ENCODE measurements around the gene FMO3. TPM values are rescaled to one million over a fixed set of nuclear protein-coding genes. Genes with fewer than 3 reads are reported as not detected.

The FMO3 gene
- total RNA-seq, 2 experiments from 2014 or later = not detected

GRCh38 chr1:171142416-171143385 lies 52.0 kb downstream of the FMO3 start:
- H3K36me3 ChIP-seq (ENCODE audit: insufficient read depth, low read length) = no peaks in the 10 kb centered on the region
- H3K4me1 ChIP-seq (ENCODE audit: insufficient read depth, low read length, poor library complexity, severe bottlenecking) = no peaks in the 10 kb centered on the region
- ChIA-PET CTCF (ENCODE audit: unreplicated experiment) (no interaction called here), POLR2A (interaction anchor here (0.7 kb wide), 1 partner anchor 26 kb away, joined by 4 read pairs; no protein-coding TSS in a partner anchor)
- no peaks in the 10 kb centered on the region for H3K79me2 ChIP-seq (ENCODE audit: insufficient read depth, low read depth, low read length)
- H3K9me3 ChIP-seq (ENCODE audit: low read length) = no peaks in the 10 kb centered on the region
- H3K4me2 ChIP-seq (ENCODE audit: low read length) = no peak overlapping the region
- no peak overlapping the region for H2AFZ ChIP-seq (ENCODE audit: low read length)
- H3K27ac ChIP-seq (ENCODE audit: low read depth, low read length, poor library complexity, severe bottlenecking) = no peak overlapping the region
- DNase-seq (ENCODE audit: low spot score) = no peak
- intact Hi-C loops (cut with micrococcal nuclease; ENCODE audit: unreplicated experiment) = no loop called here
- no TSS peak for BruUV-seq (replicated peaks)
- no peak overlapping the region for H3K4me3 ChIP-seq (ENCODE audit: low read depth, low read length, poor library complexity, severe bottlenecking)
- H3K9me2 ChIP-seq (ENCODE audit: insufficient read depth, low read length) = no peaks in the 10 kb centered on the region
- no peaks in the 10 kb centered on the region for H4K20me1 ChIP-seq (ENCODE audit: insufficient read depth, low read length)
- no peak for TF ChIP-seq CTCF (conservative IDR thresholded peaks at IDR 0.05; ENCODE audit: low read length)
- TF ChIP-seq EZH2phosphoT487 (IDR thresholded peaks at IDR 0.05; ENCODE audit: borderline replicate concordance, low read depth, low read length) = no peak

GRCh38 chr1:171150156-171150555 lies 59.5 kb downstream of the FMO3 start:
- no peaks in the 10 kb centered on the region for H3K79me2 ChIP-seq (ENCODE audit: insufficient read depth, low read depth, low read length)
- H3K9me2 ChIP-seq (ENCODE audit: insufficient read depth, low read length) = no peaks in the 10 kb centered on the region
- H4K20me1 ChIP-seq (ENCODE audit: insufficient read depth, low read length) = no peaks in the 10 kb centered on the region
- no peak overlapping the region for H3K4me3 ChIP-seq (ENCODE audit: low read depth, low read length, poor library complexity, severe bottlenecking)
- BruUV-seq (replicated peaks) = no TSS peak
- H3K4me2 ChIP-seq (ENCODE audit: low read length) = no peak overlapping the region
- TF ChIP-seq EZH2phosphoT487 (IDR thresholded peaks at IDR 0.05; ENCODE audit: borderline replicate concordance, low read depth, low read length) (no peak), CTCF (conservative IDR thresholded peaks at IDR 0.05; ENCODE audit: low read length) (no peak)
- ChIA-PET CTCF (ENCODE audit: unreplicated experiment) (no interaction called here), POLR2A (interaction anchor here (0.9 to 1.4 kb wide), 2 partner anchors 8 to 22 kb away, joined by 3 to 4 read pairs; no protein-coding TSS in a partner anchor)
- no peak overlapping the region for H3K27ac ChIP-seq (ENCODE audit: low read depth, low read length, poor library complexity, severe bottlenecking)
- intact Hi-C loops (cut with micrococcal nuclease; ENCODE audit: unreplicated experiment) = no loop called here
- H3K36me3 ChIP-seq (ENCODE audit: insufficient read depth, low read length) = no peaks in the 10 kb centered on the region
- no peaks in the 10 kb centered on the region for H3K4me1 ChIP-seq (ENCODE audit: insufficient read depth, low read length, poor library complexity, severe bottlenecking)
- H2AFZ ChIP-seq (ENCODE audit: low read length) = no peak overlapping the region
- H3K9me3 ChIP-seq (ENCODE audit: low read length) = no peaks in the 10 kb centered on the region
- no peak for DNase-seq (ENCODE audit: low spot score)

GRCh38 chr1:171152549-171152948 lies 61.8 kb downstream of the FMO3 start:
- ChIA-PET CTCF (ENCODE audit: unreplicated experiment) (no interaction called here), POLR2A (interaction anchor here (1.0 kb wide), 2 partner anchors 10 to 27 kb away, joined by 3 read pairs; no protein-coding TSS in a partner anchor)
- no peak for DNase-seq (ENCODE audit: low spot score)
- no peaks in the 10 kb centered on the region for H3K4me1 ChIP-seq (ENCODE audit: insufficient read depth, low read length, poor library complexity, severe bottlenecking)
- no peaks in the 10 kb centered on the region for H3K36me3 ChIP-seq (ENCODE audit: insufficient read depth, low read length)
- H3K9me2 ChIP-seq (ENCODE audit: insufficient read depth, low read length) = no peaks in the 10 kb centered on the region
- H4K20me1 ChIP-seq (ENCODE audit: insufficient read depth, low read length) = no peaks in the 10 kb centered on the region
- TF ChIP-seq CTCF (conservative IDR thresholded peaks at IDR 0.05; ENCODE audit: low read length) (no peak), EZH2phosphoT487 (IDR thresholded peaks at IDR 0.05; ENCODE audit: borderline replicate concordance, low read depth, low read length) (no peak)
- intact Hi-C loops (cut with micrococcal nuclease; ENCODE audit: unreplicated experiment) = no loop called here
- H3K4me2 ChIP-seq (ENCODE audit: low read length) = no peak overlapping the region
- no peak overlapping the region for H3K4me3 ChIP-seq (ENCODE audit: low read depth, low read length, poor library complexity, severe bottlenecking)
- H3K9me3 ChIP-seq (ENCODE audit: low read length) = no peaks in the 10 kb centered on the region
- no TSS peak for BruUV-seq (replicated peaks)
- no peaks in the 10 kb centered on the region for H3K79me2 ChIP-seq (ENCODE audit: insufficient read depth, low read depth, low read length)
- H3K27ac ChIP-seq (ENCODE audit: low read depth, low read length, poor library complexity, severe bottlenecking) = no peak overlapping the region
- H2AFZ ChIP-seq (ENCODE audit: low read length) = no peak overlapping the region
